ENCODE measurements around the gene CDKAL1.

Gene CDKAL1

GRCh38 chr6:21141616-21142303 is 607.5 kb downstream of the CDKAL1 start:
- no peak for DNase-seq (ENCODE audit: low spot score)

- no peak for DNase-seq (ENCODE audit: low spot score)
Measured at GRCh38 chr6:21142741-21143140, 608.5 kb downstream of the CDKAL1 start.

- no peak for DNase-seq (ENCODE audit: low spot score)
Measured at GRCh38 chr6:21143645-21144044, 609.4 kb downstream of the CDKAL1 start.

- DNase-seq (ENCODE audit: low spot score) = no peak
Measured at GRCh38 chr6:21144928-21145327, 610.7 kb downstream of the CDKAL1 start.

- no peak for DNase-seq (ENCODE audit: low spot score)
Measured at GRCh38 chr6:21147995-21148394, 613.7 kb downstream of the CDKAL1 start.

- no peak for DNase-seq (ENCODE audit: low spot score)
Measured at GRCh38 chr6:21149470-21149869, 615.2 kb downstream of the CDKAL1 start.

GRCh38 chr6:21150667-21151066 is 616.4 kb downstream of the CDKAL1 start:
- DNase-seq (ENCODE audit: low spot score) = no peak

- DNase-seq (ENCODE audit: low spot score) = no peak
Measured at GRCh38 chr6:21151119-21151518, 616.9 kb downstream of the CDKAL1 start.

GRCh38 chr6:21151530-21151929 is 617.3 kb downstream of the CDKAL1 start:
- DNase-seq (ENCODE audit: low spot score) = no peak

- DNase-seq (ENCODE audit: low spot score) = no peak
Measured at GRCh38 chr6:21157186-21157929, 623.1 kb downstream of the CDKAL1 start.

- DNase-seq (ENCODE audit: low spot score) = no peak
Measured at GRCh38 chr6:21158149-21158548, 623.9 kb downstream of the CDKAL1 start.

GRCh38 chr6:21158873-21159272 is 624.6 kb downstream of the CDKAL1 start:
- no peak for DNase-seq (ENCODE audit: low spot score)

- no peak for DNase-seq (ENCODE audit: low spot score)
Measured at GRCh38 chr6:21159465-21159864, 625.2 kb downstream of the CDKAL1 start.

GRCh38 chr6:21161707-21162106 is 627.5 kb downstream of the CDKAL1 start:
- no peak for DNase-seq (ENCODE audit: low spot score)

- peak; percentile 12 for DNase-seq (ENCODE audit: low spot score)
Measured at GRCh38 chr6:21163110-21163837, 629.0 kb downstream of the CDKAL1 start.

- no peak for DNase-seq (ENCODE audit: low spot score)
Measured at GRCh38 chr6:21163838-21164180, 629.6 kb downstream of the CDKAL1 start.

GRCh38 chr6:21164768-21165326 is 630.6 kb downstream of the CDKAL1 start:
- DNase-seq (ENCODE audit: low spot score) = no peak

GRCh38 chr6:21166754-21167153 is 632.5 kb downstream of the CDKAL1 start:
- DNase-seq (ENCODE audit: low spot score) = no peak

- DNase-seq (ENCODE audit: low spot score) = no peak
Measured at GRCh38 chr6:21167790-21168189, 633.5 kb downstream of the CDKAL1 start.

- DNase-seq (ENCODE audit: low spot score) = no peak
Measured at GRCh38 chr6:21171801-21172200, 637.5 kb downstream of the CDKAL1 start.

- no peak for DNase-seq (ENCODE audit: low spot score)
Measured at GRCh38 chr6:21173031-21173430, 638.8 kb downstream of the CDKAL1 start.

- no peak for DNase-seq (ENCODE audit: low spot score)
Measured at GRCh38 chr6:21173678-21174077, 639.4 kb downstream of the CDKAL1 start.

- no peak for DNase-seq (ENCODE audit: low spot score)
Measured at GRCh38 chr6:21176197-21176596, 641.9 kb downstream of the CDKAL1 start.
